Mucosa of rectum (tissue), 2 donors: ENCODE measurements around the gene FIGN.

Experiments
- H3K27ac ChIP-seq, 2 donors: one replicate each; pipeline ENCODE4 v1.7.0; 2013; ENCODE audit warnings: inconsistent platforms in 2 of 2, low read depth in 2 of 2, low read length in 2 of 2
- H3K27me3 ChIP-seq, 2 donors: one replicate each; pipeline ENCODE4 v1.7.0; 2013; ENCODE audit warnings: low read length in 2 of 2; ENCODE audit not compliant: control insufficient read depth in 2 of 2, insufficient read depth in 2 of 2
- H3K36me3 ChIP-seq, 2 donors: one replicate each; pipeline ENCODE4 v1.7.0; 2013; ENCODE audit warnings: low read length in 2 of 2; ENCODE audit not compliant: control insufficient read depth in 2 of 2, insufficient read depth in 2 of 2
- H3K4me1 ChIP-seq, 2 donors: one replicate each; pipeline ENCODE4 v1.7.0; 2013; ENCODE audit warnings: low read length in 2 of 2, mild to moderate bottlenecking in 1 of 2; ENCODE audit not compliant: control insufficient read depth in 2 of 2, insufficient read depth in 2 of 2
- H3K4me3 ChIP-seq, 2 donors: one replicate each; pipeline ENCODE4 v1.7.0; 2013; ENCODE audit warnings: low read length in 2 of 2
- H3K9ac ChIP-seq, 2 donors: one replicate each; pipeline ENCODE4 v1.7.0; 2013; ENCODE audit warnings: low read length in 2 of 2, low read depth in 1 of 2, mild to moderate bottlenecking in 1 of 2
- H3K9me3 ChIP-seq, 2 donors: one replicate each; pipeline ENCODE4 v1.7.0; 2013; ENCODE audit warnings: low read length in 2 of 2; ENCODE audit not compliant: control insufficient read depth in 2 of 2
- donor health status: healthy.
- donor health status: Normal muscosa, but diverticular disease.

FIGN gene

GRCh38 chr2:163606878-163607277, 128.9 kb downstream of the FIGN start:
- Histone ChIP-seq H3K9ac (no peak overlapping the region), H3K9me3 (no peaks in the 10 kb centered on the region), H3K27me3 (no peaks in the 10 kb centered on the region), H3K27ac (no peak overlapping the region), H3K4me3 (no peak overlapping the region), H3K36me3 (no peaks in the 10 kb centered on the region), H3K4me1 (no peaks in the 10 kb centered on the region)

DNA sequence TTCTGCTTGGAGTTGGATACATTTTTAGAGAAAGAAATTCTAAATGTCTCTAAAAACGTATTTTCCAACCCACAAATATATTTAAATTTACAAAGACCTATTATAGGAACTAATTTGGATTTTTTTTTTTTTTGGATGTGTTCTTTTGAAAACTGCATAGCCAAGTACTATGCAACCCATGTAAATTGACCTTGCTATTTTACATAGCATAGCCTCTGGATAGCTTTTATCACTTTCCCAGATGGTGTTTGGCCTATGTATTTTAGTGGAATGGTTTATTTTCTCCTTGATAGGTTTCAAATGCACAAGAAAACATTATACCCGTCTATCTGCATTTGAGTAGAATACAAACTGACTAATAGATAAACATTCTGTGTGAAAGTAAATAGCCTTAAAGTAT, 130.0 kb downstream of the FIGN start:
- Histone ChIP-seq H3K9me3 (no peaks in the 10 kb centered on the region), H3K4me1 (no peaks in the 10 kb centered on the region), H3K4me3 (no peak overlapping the region), H3K36me3 (no peaks in the 10 kb centered on the region), H3K27ac (no peak overlapping the region), H3K27me3 (no peaks in the 10 kb centered on the region), H3K9ac (no peak overlapping the region)

DNA sequence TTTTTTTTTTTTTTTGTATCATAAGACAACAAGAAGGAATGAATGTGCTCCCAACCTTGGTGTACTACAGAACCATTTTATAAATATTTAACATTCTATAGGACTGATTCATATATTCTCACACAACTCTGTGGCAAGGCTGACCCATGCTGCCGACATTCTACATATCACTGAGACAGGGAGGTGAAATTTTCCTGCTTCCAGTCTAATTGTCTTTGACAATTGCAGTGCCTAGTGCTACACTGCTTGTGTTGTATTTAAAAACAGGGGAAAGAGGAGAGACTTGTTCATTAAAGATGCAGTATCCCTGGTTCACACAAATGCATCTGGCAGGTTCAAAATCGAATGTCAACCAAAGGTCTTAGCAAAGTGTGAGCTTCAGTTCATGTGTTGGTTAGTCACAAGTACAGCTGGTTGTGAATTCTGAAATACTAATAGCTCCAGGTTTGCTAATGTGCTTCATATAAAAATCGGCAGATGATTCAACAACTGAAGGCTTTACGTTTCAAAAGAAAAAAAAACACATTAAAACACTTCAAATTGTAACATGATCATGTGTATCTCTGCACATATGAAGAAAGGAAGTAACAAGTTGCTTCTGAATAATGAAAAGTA, 130.8 kb downstream of the FIGN start:
- Histone ChIP-seq H3K36me3 (no peaks in the 10 kb centered on the region), H3K4me1 (no peaks in the 10 kb centered on the region), H3K4me3 (no peak overlapping the region), H3K27me3 (no peaks in the 10 kb centered on the region), H3K9me3 (no peaks in the 10 kb centered on the region), H3K9ac (no peak overlapping the region), H3K27ac (no peak overlapping the region)

DNA sequence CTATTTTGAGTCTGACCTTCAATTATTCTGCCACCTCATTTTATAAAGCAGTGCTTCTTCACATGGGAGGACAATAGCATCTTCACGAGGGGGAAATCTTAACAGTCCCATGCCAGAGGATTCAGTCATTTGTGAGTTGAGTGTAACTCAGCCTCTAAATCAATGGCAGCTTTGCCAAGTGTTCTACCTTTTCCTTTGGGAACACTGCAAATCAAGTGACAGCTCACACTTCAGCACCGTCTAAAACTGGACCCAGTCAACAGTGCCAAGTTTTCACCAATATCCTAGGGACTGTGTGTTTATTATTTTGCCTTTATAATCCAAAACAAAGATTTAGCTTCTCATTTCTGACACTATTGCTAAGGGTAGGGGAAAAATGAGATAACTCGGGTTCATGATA, 133.6 kb downstream of the FIGN start:
- H3K36me3 ChIP-seq = no peaks in the 10 kb centered on the region
- H3K9ac ChIP-seq = no peak overlapping the region
- no peak overlapping the region for H3K4me3 ChIP-seq
- H3K4me1 ChIP-seq = no peaks in the 10 kb centered on the region
- no peaks in the 10 kb centered on the region for H3K27me3 ChIP-seq
- H3K27ac ChIP-seq = no peak overlapping the region
- no peaks in the 10 kb centered on the region for H3K9me3 ChIP-seq

DNA sequence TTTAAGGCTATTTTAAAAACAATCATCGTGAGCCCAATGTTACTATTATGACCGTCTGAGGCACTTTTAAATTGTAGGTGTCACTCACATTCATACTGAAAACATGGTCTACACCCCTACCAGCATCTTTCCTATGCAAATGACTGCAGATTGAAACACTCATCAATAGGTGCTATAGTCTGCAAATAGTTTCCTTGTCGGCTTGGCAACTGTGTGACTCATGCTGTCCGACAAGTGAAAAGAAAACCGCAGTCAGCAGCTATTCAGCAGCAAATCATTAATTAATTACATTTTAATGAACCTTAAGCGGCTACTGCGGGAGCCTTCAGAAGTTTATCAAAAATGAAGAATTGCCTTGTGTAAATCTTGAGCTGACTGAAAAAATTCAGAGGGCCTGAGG, 134.4 kb downstream of the FIGN start:
- no peaks in the 10 kb centered on the region for H3K36me3 ChIP-seq
- no peak overlapping the region for H3K4me3 ChIP-seq
- no peaks in the 10 kb centered on the region for H3K9me3 ChIP-seq
- H3K27me3 ChIP-seq = no peaks in the 10 kb centered on the region
- H3K4me1 ChIP-seq = no peaks in the 10 kb centered on the region
- H3K9ac ChIP-seq = no peak overlapping the region
- no peak overlapping the region for H3K27ac ChIP-seq

GRCh38 chr2:163600801-163601200, 135.0 kb downstream of the FIGN start:
- no peak overlapping the region for H3K4me3 ChIP-seq
- no peaks in the 10 kb centered on the region for H3K36me3 ChIP-seq
- H3K27me3 ChIP-seq = no peaks in the 10 kb centered on the region
- no peaks in the 10 kb centered on the region for H3K4me1 ChIP-seq
- H3K27ac ChIP-seq = no peak overlapping the region
- H3K9ac ChIP-seq = no peak overlapping the region
- H3K9me3 ChIP-seq = no peaks in the 10 kb centered on the region

GRCh38 chr2:163595028-163595427, 140.8 kb downstream of the FIGN start:
- no peak overlapping the region for H3K4me3 ChIP-seq

GRCh38 chr2:163594497-163594896, 141.3 kb downstream of the FIGN start:
- H3K9me3 ChIP-seq = no peaks in the 10 kb centered on the region
- no peak overlapping the region for H3K9ac ChIP-seq
- H3K27me3 ChIP-seq = no peaks in the 10 kb centered on the region
- no peaks in the 10 kb centered on the region for H3K4me1 ChIP-seq
- H3K27ac ChIP-seq = no peak overlapping the region
- no peak overlapping the region for H3K4me3 ChIP-seq
- no peaks in the 10 kb centered on the region for H3K36me3 ChIP-seq

More at GRCh38 chr2:163595028-163595427, 140.8 kb downstream of the FIGN start:
- H3K9ac ChIP-seq = no peak overlapping the region
- no peak overlapping the region for H3K27ac ChIP-seq
- H3K27me3 ChIP-seq = no peaks in the 10 kb centered on the region
- no peaks in the 10 kb centered on the region for H3K9me3 ChIP-seq
- H3K4me1 ChIP-seq = no peaks in the 10 kb centered on the region
- H3K36me3 ChIP-seq = no peaks in the 10 kb centered on the region

- no peak overlapping the region for H3K9ac ChIP-seq
- H3K4me1 ChIP-seq = no peaks in the 10 kb centered on the region
- H3K36me3 ChIP-seq = no peaks in the 10 kb centered on the region
- no peaks in the 10 kb centered on the region for H3K27me3 ChIP-seq
- no peak overlapping the region for H3K27ac ChIP-seq
- no peak overlapping the region for H3K4me3 ChIP-seq
- H3K9me3 ChIP-seq = no peaks in the 10 kb centered on the region
These were observed 141.8 kb downstream of the FIGN start for GRCh38 chr2:163593982-163594381.

GRCh38 chr2:163592954-163593622, 142.7 kb downstream of the FIGN start:
- Histone ChIP-seq H3K4me3 (no peak overlapping the region), H3K4me1 (no peaks in the 10 kb centered on the region), H3K9ac (no peak overlapping the region), H3K27me3 (no peaks in the 10 kb centered on the region), H3K36me3 (no peaks in the 10 kb centered on the region), H3K9me3 (no peaks in the 10 kb centered on the region), H3K27ac (no peak overlapping the region)
